HepG2 (cell line): ENCODE data around the gene SYNDIG1. TPM values are rescaled to one million over a fixed set of nuclear protein-coding genes. Genes with fewer than 3 reads are reported as not detected.
A peak's percentile ranks its signal among the peaks of the same experiment; 100 is the strongest.

Experiments
- ATAC-seq: fragments of 200-7000 bp; cut with Tn5 transposase; 3 replicates; pipeline ENCODE4 v1.9.1; 2020; ENCODE audit warnings: mild to moderate bottlenecking, moderate library complexity
- BruUV-seq: library from RNA; stranded (reverse); fragments of 400-500 nt; replicated peaks from 2 replicates; lab custom pipeline; 2021; lab: Mats Ljungman, UMichigan
- CTCF ChIA-PET: fragments of 300-600 bp; formaldehyde crosslinking; extraction: SDS; loops from one replicate; lab custom pipeline; 2021; ENCODE audit warnings: low total read pairs, inconsistent platforms, low intra/inter-chr PET ratio; lab: Yijun Ruan, JAX
- POLR2A ChIA-PET: fragments of 350-600 bp; sonication (Branson Sonifier 250); formaldehyde crosslinking; loops from one replicate; lab custom pipeline; 2020; ENCODE audit warnings: antibody characterized with exemption, inconsistent platforms; lab: Yijun Ruan, JAX
- DNase-seq: peaks from one replicate; pipeline ENCODE4 v3.0.0-alpha.2; 2015; ENCODE audit warnings: low spot score
- FAIRE-seq: peaks from 3 replicates; lab custom pipeline; 2011; peaks lifted over from hg19 to GRCh38; lab: Jason Lieb, UNC
- H2AFZ ChIP-seq: one replicate; pipeline ENCODE4 v1.6.1; 2011; ENCODE audit warnings: low read length, inconsistent platforms
- H3K27ac ChIP-seq: fragments of 300-600 bp; 3 replicates; pipeline ENCODE4 v1.8.0; 2011; ENCODE audit warnings: mixed run types, mild to moderate bottlenecking, mixed read lengths, low read length, inconsistent platforms; ENCODE audit not compliant: insufficient read depth; ENCODE audit errors: extremely low read length
- H3K27me3 ChIP-seq, 2 experiments: fragments of 200-600 bp in 1 of 2; 2 replicates in 1 of 2; 3 replicates in 1 of 2; pipeline versions ENCODE4 v1.6.0 to v1.8.0; 2011; ENCODE audit warnings: low read length in 2 of 2, mild to moderate bottlenecking in 2 of 2, moderate library complexity in 2 of 2, inconsistent platforms in 1 of 2; ENCODE audit not compliant: insufficient read depth in 2 of 2, control insufficient read depth in 1 of 2
- H3K36me3 ChIP-seq, 2 experiments: fragments of 200-600 bp in 1 of 2; replicated peaks in 1 of 2; 2 replicates in 1 of 2; 3 replicates in 1 of 2; pipeline versions ENCODE4 v1.5.1 to v1.8.0; 2011; ENCODE audit warnings: low read length in 2 of 2, inconsistent platforms in 1 of 2; ENCODE audit not compliant: insufficient read depth in 2 of 2, control insufficient read depth in 1 of 2
- H3K4me1 ChIP-seq: 2 replicates; pipeline ENCODE4 v1.5.1; 2012; ENCODE audit warnings: low read length, inconsistent platforms; ENCODE audit not compliant: insufficient read depth
- H3K4me2 ChIP-seq: 2 replicates; pipeline ENCODE4 v1.6.0; 2011; ENCODE audit warnings: low read depth, low read length, inconsistent platforms
- H3K4me3 ChIP-seq, 3 experiments: fragments of 200-600 bp in 1 of 3; sonication (generic), shearing (Covaris generic) in 1 of 3; replicated peaks in 1 of 3; 2 replicates each; pipeline ENCODE4 v1.5.1; 2011 to 2016; ENCODE audit warnings: low read length in 3 of 3, inconsistent platforms in 2 of 3, low read depth in 2 of 3, mild to moderate bottlenecking in 2 of 3, control low read depth in 1 of 3, mixed read lengths in 1 of 3; ENCODE audit not compliant: insufficient read depth in 1 of 3
- H3K79me2 ChIP-seq: one replicate; pipeline ENCODE4 v1.6.1; 2011; ENCODE audit warnings: low read length, inconsistent platforms; ENCODE audit not compliant: insufficient read depth
- H3K9ac ChIP-seq: 2 replicates; pipeline ENCODE4 v1.6.0; 2011; ENCODE audit warnings: mild to moderate bottlenecking, low read depth, low read length, inconsistent platforms; ENCODE audit not compliant: insufficient read depth
- H3K9me3 ChIP-seq: 2 replicates; pipeline ENCODE4 v1.5.1; 2012; ENCODE audit warnings: mild to moderate bottlenecking, low read length
- H4K20me1 ChIP-seq: 2 replicates; pipeline ENCODE4 v1.6.0; 2011; ENCODE audit warnings: inconsistent platforms, mild to moderate bottlenecking, low read length, moderate library complexity; ENCODE audit not compliant: insufficient read depth
- ATF7 ChIP-seq, 2 experiments: fragments of 450-650 bp in 1 of 2; sonication (generic) in 1 of 2; formaldehyde crosslinking in 1 of 2; IDR thresholded peaks; 2 replicates each; pipeline versions ENCODE4 v1.4.0 to v1.6.1; 2016 to 2020; ENCODE audit warnings: antibody characterized with exemption in 1 of 2, mild to moderate bottlenecking in 1 of 2, missing genetic modification reagents in 1 of 2
- GATAD1 ChIP-seq: IDR thresholded peaks from 2 replicates; pipeline ENCODE4 v1.6.1; 2016; ENCODE audit warnings: missing genetic modification reagents, missing compliant biosample characterization
- SIN3B ChIP-seq: fragments of 150-350 bp; IDR thresholded peaks from 2 replicates; pipeline ENCODE4 v1.6.1; 2014; ENCODE audit warnings: low read length
- ZBTB3 ChIP-seq: sonication (generic); formaldehyde crosslinking; IDR thresholded peaks from 2 replicates; pipeline ENCODE4 v1.4.0; 2020; ENCODE audit warnings: low read depth, mild to moderate bottlenecking, moderate library complexity, missing genetic modification reagents, borderline replicate concordance
- WGBS: methylation state at CpG from one replicate; pipeline ENCODE4 v1.1.6; 2017; ENCODE audit warnings: low lambda C conversion rate; 5-methylcytosine and 5-hydroxymethylcytosine counted together
- in situ Hi-C: cut with HindIII; loops from 2 replicates; pipeline ENCODE4 v1.10.0; 2017; ENCODE audit warnings: low pct_unique_long_range_greater_than_20kb; ENCODE audit not compliant: extremely low pct_ligation_motif_present
- intact Hi-C: fragments of 100-400 bp; cut with micrococcal nuclease; formaldehyde crosslinking; loops from one replicate; pipeline ENCODE4 v1.10.0; 2022; ENCODE audit not compliant: unreplicated experiment
- polyA plus RNA-seq, 8 experiments: library from polyadenylated mRNA; depleted of rRNA in 3 of 8; stranded (reverse) in 7 of 8; unstranded in 1 of 8; fragments of >200 nt; fragmentation: Illumina TruSeq in 4 of 8; extraction: Trizol in 4 of 8; gene quantifications; 2 replicates each; pipeline versions ENCODE4 v1.2.1 to v1.2.3, GENCODE V29; 2011 to 2016; ENCODE audit warnings: low read depth in 4 of 8, missing spikeins in 1 of 8, mixed read lengths in 1 of 8; ENCODE audit not compliant: insufficient read depth in 1 of 8
- total RNA-seq, 5 experiments: library from RNA; depleted of rRNA; stranded (reverse); fragments of >200 nt; fragmentation: Illumina TruSeq; extraction: Trizol; gene quantifications; 2 replicates each; pipeline ENCODE4 v1.2.3, GENCODE V29; 2016; ENCODE audit warnings: low read depth in 1 of 5
- TF ChIP-seq, protein P1 (sequence below): sonication (generic); formaldehyde crosslinking; IDR thresholded peaks from 2 replicates; pipeline ENCODE4 v1.8.0; 2022; ENCODE audit warnings: mild to moderate bottlenecking, missing genetic modification reagents; ENCODE audit not compliant: insufficient replicate concordance

Gene SYNDIG1
- total and polyA plus RNA-seq, 2 of the 13 experiments (the other 11 are each of a cell fraction or from before 2014, with no cell fraction given) = not detected

DNA sequence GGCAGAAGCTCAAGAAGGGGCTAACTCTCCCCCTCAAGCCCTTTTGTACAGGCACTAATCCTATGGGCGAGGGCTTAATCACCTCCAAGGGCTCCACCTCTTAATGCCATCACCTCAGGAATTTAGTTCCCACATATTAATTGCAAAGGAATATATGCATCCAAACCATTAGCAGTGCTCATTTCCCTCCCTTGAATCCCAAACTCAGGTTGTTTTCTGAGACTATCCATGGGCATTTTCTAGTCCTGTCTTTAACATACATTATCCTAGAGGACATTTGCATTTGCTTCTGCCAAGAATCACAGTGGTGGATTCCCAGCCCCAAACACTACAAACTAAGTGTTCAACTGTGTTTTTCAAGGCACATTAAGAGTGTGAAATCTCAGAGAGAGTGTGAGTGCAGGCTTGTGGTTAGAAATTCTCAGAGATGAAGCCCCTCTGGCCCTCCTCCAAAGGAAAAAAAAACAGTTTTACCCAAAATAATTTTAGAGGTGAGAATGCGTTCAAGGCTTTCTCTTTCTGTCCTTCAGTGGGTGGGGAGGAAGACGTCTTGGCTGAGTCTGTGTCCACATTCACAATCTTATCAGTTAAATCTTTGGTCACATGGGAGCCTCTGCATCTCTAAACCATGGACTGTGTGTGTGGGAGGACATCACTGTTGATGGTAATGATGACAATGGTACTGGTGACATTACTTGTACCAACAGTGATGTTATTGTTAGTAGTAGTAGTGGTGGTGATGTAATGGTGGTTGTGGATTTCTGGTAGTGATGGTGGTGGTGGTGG lies 59.3 kb downstream of the SYNDIG1 start (continued):
- TF ChIP-seq ATF7 (IDR thresholded peaks at IDR 0.05) (peak; percentile 59), ATF7 (CRISPR knock-in tag; IDR thresholded peaks at IDR 0.05) (no peak)
- TF ChIP-seq, all 625 proteins: peak for 2

DNA sequence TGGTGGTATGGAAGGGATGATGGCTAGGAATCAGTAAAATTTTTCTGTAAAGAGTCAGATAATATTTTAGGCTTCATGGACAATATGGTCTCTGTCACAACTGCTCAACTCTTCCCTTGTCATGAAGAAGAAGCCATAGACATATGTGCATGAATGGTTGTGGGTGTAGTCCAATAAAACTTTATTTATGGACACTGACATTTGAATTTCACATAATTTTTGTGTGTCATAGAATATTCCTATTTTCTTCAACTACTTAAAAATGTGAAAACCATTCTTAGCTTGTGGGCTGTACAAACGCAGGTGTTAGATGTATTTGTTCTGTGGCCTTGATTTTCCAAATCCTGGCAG lies 59.9 kb downstream of the SYNDIG1 start:
- no peak overlapping the region for H3K27ac ChIP-seq
- ATAC-seq (no peak), FAIRE-seq (no peak), DNase-seq (no peak)
- in situ Hi-C loops = no loop called here
- TF ChIP-seq SIN3B (no peak), GATAD1 (CRISPR knock-in tag) (no peak), ZBTB3 (CRISPR knock-in tag) (no peak)
- TF ChIP-seq, protein P1, sequence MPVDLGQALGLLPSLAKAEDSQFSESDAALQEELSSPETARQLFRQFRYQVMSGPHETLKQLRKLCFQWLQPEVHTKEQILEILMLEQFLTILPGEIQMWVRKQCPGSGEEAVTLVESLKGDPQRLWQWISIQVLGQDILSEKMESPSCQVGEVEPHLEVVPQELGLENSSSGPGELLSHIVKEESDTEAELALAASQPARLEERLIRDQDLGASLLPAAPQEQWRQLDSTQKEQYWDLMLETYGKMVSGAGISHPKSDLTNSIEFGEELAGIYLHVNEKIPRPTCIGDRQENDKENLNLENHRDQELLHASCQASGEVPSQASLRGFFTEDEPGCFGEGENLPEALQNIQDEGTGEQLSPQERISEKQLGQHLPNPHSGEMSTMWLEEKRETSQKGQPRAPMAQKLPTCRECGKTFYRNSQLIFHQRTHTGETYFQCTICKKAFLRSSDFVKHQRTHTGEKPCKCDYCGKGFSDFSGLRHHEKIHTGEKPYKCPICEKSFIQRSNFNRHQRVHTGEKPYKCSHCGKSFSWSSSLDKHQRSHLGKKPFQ (CRISPR knock-in tag) = no peak
- no peak overlapping the region for H3K4me3 ChIP-seq
- no peak overlapping the region for H2AFZ ChIP-seq
- H3K9ac ChIP-seq = no peak overlapping the region
- WGBS = 2% methylated on average over 1 of the region's 1 CpG
- H3K9me3 ChIP-seq = no peaks in the 10 kb centered on the region
- H3K27me3 ChIP-seq = peaks cover 0 to 4% of the 10 kb centered on the region in 2 experiments; a peak in 1 of 5 replicates
- no peaks in the 10 kb centered on the region for H3K4me1 ChIP-seq
- intact Hi-C loops = no loop called here
- ChIA-PET POLR2A (no interaction called here), CTCF (no interaction called here)
- no peaks in the 10 kb centered on the region for H3K36me3 ChIP-seq
- H3K79me2 ChIP-seq = no peaks in the 10 kb centered on the region
- no TSS peak for BruUV-seq
- no peak overlapping the region for H3K4me2 ChIP-seq
- no peaks in the 10 kb centered on the region for H4K20me1 ChIP-seq
